ENCODE measurements around the gene PNO1.
"Not testable (repeated sequence)": the region's sequence is repeated elsewhere in the genome, so short reads cannot be mapped to it uniquely, and the experiment has no call there.

The PNO1 gene

GRCh38 chr2:68158134-68158447, 403 bp downstream of the PNO1 start:
- DNase-seq: no peak

- no peak for DNase-seq
These were observed 6.0 kb downstream of the PNO1 start for GRCh38 chr2:68163641-68164040.

GRCh38 chr2:68167186-68167585, 9.5 kb downstream of the PNO1 start:
- DNase-seq: no peak

- no peak for DNase-seq
These were observed 11.6 kb downstream of the PNO1 start for GRCh38 chr2:68169308-68169707.

GRCh38 chr2:68171146-68171545, 13.5 kb downstream of the PNO1 start:
- DNase-seq: no peak

GRCh38 chr2:68171684-68172083, 14.0 kb downstream of the PNO1 start:
- no peak for DNase-seq

- DNase-seq: no peak
These were observed 14.8 kb downstream of the PNO1 start for GRCh38 chr2:68172521-68172920.

GRCh38 chr2:68172990-68173700, 15.5 kb downstream of the PNO1 start:
- no peak for DNase-seq

GRCh38 chr2:68175210-68175609, 17.5 kb downstream of the PNO1 start:
- not testable (repeated sequence) for DNase-seq

GRCh38 chr2:68176657-68177056, 19.0 kb downstream of the PNO1 start:
- DNase-seq: no peak

GRCh38 chr2:68177541-68177940, 19.9 kb downstream of the PNO1 start:
- DNase-seq: no peak

- no peak for DNase-seq
These were observed 20.7 kb downstream of the PNO1 start for GRCh38 chr2:68178432-68178831.

- DNase-seq: no peak
These were observed 21.4 kb downstream of the PNO1 start for GRCh38 chr2:68178954-68179627.

GRCh38 chr2:68182902-68183301, 25.2 kb downstream of the PNO1 start:
- no peak for DNase-seq

- DNase-seq: peak; percentile 39 to 52
These were observed 28.0 kb downstream of the PNO1 start for GRCh38 chr2:68185541-68186164.

GRCh38 chr2:68187329-68187728, 29.6 kb downstream of the PNO1 start:
- no peak for DNase-seq

- no peak for DNase-seq
These were observed 31.1 kb downstream of the PNO1 start for GRCh38 chr2:68188831-68189230.

- no peak for DNase-seq
These were observed 32.5 kb downstream of the PNO1 start for GRCh38 chr2:68189991-68190784.

- DNase-seq: no peak
These were observed 33.5 kb downstream of the PNO1 start for GRCh38 chr2:68190991-68191731.

GRCh38 chr2:68193144-68193543, 35.5 kb downstream of the PNO1 start:
- DNase-seq: no peak

GRCh38 chr2:68193787-68194372, 36.2 kb downstream of the PNO1 start:
- no peak for DNase-seq

- DNase-seq: no peak
These were observed 37.4 kb downstream of the PNO1 start for GRCh38 chr2:68195096-68195495.

Measured in stimulated activated CD4-positive, alpha-beta T cell treated with anti-CD3 and anti-CD28 coated beads, Interleukin-4, amount 100 ng/mL, for 4 hours (primary cell).